Stimulated activated CD4-positive, alpha-beta T cell treated with anti-CD3 and anti-CD28 coated beads, Interleukin-1b, Interleukin-23, amount 100 ng/mL, for 24 hours (primary cell): Measurements from ENCODE around the gene NLRP1.
"Not testable (repeated sequence)": the region's sequence is repeated elsewhere in the genome, so short reads cannot be mapped to it uniquely, and the experiment has no call there.

Source experiments
- DNase-seq, 4 experiments: peaks; one replicate each; pipeline ENCODE4 v3.0.0-alpha.2; 2020; ENCODE audit warnings: low read depth in 4 of 4, low spot score in 1 of 4

Gene NLRP1

GRCh38 chr17:5588584-5588983, 4.3 kb upstream of the NLRP1 start:
- no peak for DNase-seq

- DNase-seq = peak in 1 of 4 experiments; percentile 17
These were observed 3.2 kb upstream of the NLRP1 start for GRCh38 chr17:5587438-5588032.

- DNase-seq = no peak
These were observed 1.7 kb upstream of the NLRP1 start for GRCh38 chr17:5585836-5586521.

- DNase-seq = no peak
These were observed 1.0 kb upstream of the NLRP1 start for GRCh38 chr17:5585287-5585794.

GRCh38 chr17:5583426-5584382, 605 bp downstream of the NLRP1 start:
- DNase-seq = no peak

- DNase-seq = no peak
These were observed 1.8 kb downstream of the NLRP1 start for GRCh38 chr17:5582209-5583185.

- DNase-seq = no peak
These were observed 2.7 kb downstream of the NLRP1 start for GRCh38 chr17:5581655-5582054.

GRCh38 chr17:5580969-5581368, 3.3 kb downstream of the NLRP1 start:
- DNase-seq = no peak

GRCh38 chr17:5580367-5580766, 3.9 kb downstream of the NLRP1 start:
- no peak for DNase-seq

- not testable (repeated sequence) for DNase-seq
These were observed 5.5 kb downstream of the NLRP1 start for GRCh38 chr17:5578768-5579167.

- not testable (repeated sequence) for DNase-seq
These were observed 11.3 kb downstream of the NLRP1 start for GRCh38 chr17:5573017-5573416.

GRCh38 chr17:5571281-5571680, 13.0 kb downstream of the NLRP1 start:
- no peak for DNase-seq

- no peak for DNase-seq
These were observed 18.5 kb downstream of the NLRP1 start for GRCh38 chr17:5565808-5566207.

- no peak for DNase-seq
These were observed 20.9 kb downstream of the NLRP1 start for GRCh38 chr17:5563456-5563855.

GRCh38 chr17:5562661-5563360, 21.5 kb downstream of the NLRP1 start:
- no peak for DNase-seq

GRCh38 chr17:5561736-5562571, 22.4 kb downstream of the NLRP1 start:
- DNase-seq = no peak

- DNase-seq = no peak
These were observed 23.8 kb downstream of the NLRP1 start for GRCh38 chr17:5560361-5560988.
